HG02852 (cell line): ENCODE data around the gene PDZD8.

Source experiments
- ATAC-seq: cut with Tn5 transposase; IDR thresholded peaks from one replicate; pipeline ENCODE4 v1.9.1; 2021; ENCODE audit warnings: mild to moderate bottlenecking, moderate library complexity; ENCODE audit not compliant: unreplicated experiment

The PDZD8 gene

DNA sequence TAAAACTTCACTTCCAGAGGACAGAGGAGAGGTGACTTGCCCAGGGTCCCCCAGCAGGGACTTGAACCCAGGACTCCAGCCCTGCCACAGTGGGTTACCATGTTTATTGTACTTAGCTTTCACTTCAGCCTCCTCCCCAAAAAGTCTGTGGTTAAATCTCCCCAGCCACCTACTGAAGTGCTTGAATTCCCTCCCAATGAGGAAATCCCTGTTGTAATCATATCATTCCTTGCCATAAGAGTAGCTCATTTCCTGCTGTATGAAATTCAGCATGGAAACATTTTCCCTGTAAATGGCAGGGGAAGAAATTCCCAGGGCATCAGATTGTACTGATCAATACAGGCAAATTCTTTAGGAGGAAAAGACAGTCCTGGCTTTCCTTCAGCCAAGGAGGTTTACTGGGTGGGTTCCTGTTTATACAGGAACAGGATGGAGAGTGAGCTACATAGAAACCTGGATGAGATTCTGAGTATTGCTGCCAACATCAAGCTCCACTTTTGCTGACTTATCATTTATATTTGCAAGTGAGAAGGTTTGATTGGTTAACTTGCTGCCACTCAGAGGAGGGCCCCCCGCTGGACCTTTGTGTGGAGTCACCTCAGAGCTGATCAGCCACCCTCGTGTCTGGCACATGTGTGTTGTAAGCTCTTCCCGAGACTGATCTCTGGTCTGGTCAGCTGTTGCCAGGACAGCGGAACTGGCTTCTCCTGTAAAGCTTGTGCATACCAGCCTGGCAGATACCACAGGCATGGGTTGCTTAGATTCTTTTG lies 16.4 kb upstream of the PDZD8 start:
- no peak for ATAC-seq

DNA sequence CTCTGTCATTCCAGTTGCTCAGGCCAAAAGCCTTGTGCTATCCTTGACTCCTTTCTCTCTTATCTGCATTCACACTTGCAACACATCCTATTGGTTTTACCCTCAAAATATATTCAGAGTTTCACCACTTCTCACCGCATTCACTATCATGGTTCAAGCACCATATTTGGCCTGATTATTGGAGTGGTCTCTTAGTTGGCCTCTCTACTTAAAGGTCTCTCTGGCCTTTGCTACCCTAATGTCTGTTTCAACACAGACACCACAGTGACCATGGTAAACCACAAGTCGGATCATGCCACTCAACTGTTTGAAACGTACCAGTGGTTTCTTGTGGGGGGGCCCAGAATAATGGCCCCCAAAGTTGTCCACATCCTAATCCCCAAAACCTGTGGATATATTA lies 15.2 kb upstream of the PDZD8 start:
- no peak for ATAC-seq

DNA sequence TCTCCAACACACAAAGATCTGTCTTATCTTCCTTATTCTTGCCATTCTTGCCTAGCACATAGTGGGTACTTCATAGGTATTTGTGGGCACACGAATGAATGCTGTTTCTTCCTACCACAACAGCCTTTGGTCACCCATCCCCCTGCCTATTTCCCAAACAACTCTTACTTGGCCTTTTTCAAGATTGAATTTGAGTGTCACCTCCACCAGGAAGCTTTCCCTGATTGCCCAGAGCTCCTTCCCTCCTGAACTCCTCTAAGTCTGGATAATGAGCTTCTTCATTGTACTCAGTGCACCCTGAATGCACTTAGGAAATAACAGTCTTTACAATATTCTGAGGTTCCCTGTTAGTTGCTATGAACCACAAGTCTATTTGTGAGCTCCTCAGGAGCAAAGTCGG lies 11.6 kb upstream of the PDZD8 start:
- no peak for ATAC-seq

DNA sequence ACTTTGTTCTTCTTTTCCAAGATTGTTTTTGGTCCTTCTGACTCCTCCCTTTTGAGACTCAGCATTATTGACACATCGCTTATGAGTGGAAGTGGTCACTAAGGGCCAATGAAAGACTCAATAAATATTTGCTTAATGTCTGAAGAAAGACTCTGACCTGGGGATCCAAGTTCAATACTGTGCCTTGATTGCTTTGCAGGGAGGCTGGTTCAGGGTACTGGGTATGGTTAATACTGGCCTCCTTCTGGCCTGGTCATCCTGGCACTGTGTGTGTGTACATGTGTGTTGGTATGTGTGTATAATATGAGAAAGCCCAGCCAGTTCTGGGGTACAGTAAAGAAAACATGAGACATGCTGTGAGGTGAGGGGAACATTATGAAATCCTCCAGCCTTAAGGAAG lies 7.6 kb upstream of the PDZD8 start:
- ATAC-seq, result no peak

DNA sequence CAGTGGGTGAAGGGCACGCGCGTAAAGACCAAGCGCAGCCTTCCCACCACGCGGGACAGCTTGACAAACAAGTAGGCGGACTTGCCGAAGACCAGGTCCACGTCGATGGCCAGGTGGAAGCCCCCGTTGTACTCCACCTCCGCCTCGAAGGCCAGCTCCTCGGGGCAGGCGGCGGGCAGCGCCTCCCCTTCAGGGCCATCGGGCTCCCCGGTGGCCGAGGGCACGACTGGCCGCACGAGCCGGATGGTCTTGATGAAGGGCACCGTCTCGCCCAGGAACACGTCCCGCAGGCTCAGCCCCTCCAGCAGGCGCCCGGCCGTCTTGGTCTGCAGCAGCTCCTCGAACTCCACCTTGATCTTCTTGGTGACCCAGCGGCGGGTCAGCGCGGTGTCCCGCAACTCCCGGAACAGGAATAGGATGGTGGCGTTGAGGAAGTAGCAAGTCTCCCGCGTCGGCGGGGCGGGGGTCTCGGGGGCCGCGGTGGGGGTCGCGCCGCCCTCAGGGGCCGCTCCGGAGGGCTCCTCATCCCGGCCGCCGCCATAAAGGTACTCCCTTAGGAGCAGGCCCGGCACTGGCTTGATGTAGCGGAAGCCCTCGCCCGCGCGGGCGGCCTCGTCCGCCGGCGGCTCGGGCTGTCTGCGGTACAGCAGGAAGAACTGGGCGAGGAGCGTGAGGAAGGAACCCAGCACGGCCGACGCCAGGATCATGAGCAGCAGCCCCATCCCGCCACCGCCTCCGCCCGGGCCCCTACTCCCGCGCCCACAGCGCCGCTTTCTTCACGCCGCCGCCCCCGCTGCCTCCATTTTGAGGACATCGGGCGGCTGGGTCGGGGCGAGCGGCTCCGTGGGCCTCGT lies 507 bp downstream of the PDZD8 start:
- peak; percentile 36 for ATAC-seq

DNA sequence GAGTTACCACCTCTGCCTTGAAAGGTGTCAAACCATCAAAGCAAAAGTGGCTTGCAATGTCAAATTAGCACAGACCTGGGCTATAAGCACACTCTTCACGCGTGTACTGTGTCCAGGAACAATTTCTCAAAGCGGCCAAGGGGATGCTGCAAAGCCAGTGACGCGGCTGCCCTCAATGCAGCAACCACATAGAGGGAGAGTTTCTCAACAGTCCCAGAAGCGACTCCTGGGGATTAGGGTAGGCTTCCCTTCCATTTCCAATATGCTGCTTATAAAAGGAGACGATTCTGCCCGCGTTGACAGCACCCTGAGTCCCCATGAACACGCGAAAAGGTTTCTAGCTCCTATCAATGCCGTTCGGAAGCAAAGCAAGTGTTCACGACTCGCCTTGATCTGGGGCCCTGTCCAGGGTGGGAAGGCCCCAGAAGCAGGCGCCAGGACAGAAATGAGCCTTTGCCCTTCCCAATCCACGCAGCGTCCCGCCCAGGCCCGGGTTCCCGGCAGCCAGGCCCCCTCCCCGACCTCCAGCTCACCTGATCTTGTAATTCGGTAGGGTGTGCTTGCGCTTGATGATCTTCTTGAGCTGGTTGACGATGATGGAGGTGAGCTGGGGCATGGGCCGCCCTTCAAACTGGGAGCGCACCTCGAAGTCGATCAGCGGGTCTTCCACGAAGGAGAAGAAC lies 1.3 kb downstream of the PDZD8 start:
- ATAC-seq, result peak; percentile 18

DNA sequence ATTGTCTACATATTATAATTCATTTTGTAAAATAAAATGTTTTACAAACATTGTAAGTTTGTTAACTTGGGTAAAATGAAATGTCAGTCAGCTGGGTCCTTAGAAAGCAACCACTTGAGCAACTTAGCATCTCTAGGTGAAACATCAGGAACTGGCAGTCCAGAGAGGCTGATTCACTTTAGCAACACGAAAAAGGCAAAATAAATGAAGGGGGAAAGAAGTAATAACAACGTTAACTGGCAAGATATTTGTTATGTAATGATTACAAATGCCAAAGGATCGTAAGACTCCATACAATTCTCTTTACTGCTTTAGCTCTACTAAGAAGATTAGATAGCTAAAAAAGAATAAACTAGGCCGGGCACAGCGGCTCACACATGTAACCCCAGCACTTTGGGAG lies 5.0 kb downstream of the PDZD8 start:
- no peak for ATAC-seq

DNA sequence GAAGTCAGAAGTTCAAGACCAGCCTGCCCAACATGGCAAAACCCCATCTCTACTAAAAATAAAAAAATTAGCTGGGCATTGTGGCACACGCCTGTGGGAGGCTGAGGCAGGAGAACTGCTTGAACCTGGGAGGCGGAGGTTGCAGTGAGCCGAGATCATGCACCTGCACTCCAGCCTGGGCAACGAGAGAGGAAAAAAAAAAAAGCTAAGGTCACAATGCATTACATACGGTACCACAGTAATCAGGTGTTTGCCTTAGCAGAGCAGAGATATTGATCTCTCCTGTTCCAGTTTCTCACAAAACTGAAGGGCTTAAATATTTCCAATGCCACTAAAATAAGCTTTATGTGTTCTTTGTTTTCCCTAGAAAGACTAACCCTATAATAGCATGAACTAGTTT lies 7.5 kb downstream of the PDZD8 start:
- ATAC-seq, result no peak

DNA sequence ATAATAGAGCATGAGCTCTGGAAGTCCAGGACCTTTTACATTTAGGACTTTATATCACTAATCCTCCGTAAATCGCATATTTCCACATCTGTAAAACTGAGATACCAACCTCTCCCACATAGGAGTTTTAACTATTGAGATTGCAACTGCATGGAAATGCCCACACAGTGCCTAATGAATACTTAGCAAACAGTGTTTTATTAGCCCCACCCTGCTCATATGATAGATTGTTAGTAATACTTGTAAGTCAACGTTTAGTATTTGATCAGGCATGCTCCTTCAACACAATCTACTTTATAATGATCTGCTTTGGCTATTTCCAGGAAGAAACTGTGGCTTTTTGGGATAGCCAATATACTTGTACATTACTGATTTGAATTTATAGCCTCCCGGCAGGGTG lies 8.5 kb downstream of the PDZD8 start:
- no peak for ATAC-seq

DNA sequence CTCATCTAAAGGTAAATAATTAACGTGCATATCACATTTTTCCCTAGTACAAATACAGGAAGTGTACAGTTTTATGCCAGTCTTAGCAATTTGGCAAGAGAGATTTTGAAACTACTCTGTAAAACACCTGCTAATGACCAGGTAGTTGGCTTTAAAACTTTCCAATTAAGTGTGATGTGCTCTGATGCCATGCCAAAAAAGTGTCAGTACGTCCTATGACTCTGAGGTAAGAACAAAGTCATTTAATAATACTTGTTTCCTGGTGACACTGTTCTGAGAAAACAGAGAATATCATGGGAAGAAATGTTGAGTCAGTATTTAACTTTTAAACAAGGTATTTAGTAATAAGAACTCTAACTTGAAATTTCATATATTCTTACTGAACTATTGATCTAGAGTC lies 9.6 kb downstream of the PDZD8 start:
- no peak for ATAC-seq

DNA sequence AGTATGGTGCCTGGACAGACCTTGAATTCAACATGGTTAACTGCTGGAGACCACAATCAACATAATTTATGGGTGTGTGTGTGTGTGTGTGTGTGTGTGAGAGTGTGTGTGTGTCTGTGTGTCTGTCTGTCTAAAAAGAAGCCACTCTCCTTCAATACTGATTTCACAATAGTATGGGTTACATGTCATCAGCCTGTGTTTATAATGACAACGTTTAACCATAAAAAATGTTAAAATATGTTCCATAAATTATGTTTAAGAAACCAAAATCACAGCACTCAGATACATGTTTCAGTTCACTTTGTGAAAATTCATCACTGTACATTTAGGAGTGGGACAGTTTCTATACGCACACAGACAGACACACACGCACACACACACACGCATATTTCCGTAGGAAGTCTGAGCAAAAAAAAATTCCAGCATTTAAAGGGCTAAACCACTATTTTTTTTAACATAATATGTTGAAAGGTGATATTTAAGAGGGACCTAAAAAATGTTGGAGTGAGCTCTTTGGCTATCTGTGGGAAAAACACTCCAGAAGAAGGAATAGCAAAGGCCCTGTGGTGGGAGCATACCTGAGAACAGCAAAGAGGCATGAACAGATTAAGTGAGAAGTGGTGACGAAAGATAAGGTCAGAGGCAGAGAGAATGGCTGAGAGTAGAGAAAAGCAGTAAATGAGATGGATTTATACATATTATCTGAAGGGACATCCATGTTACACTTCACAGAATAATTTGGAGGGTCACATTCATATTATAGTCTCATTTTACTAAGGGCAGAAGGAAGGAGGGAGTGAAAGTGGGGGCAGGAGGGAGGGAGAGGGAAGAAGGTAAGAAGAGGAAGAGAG lies 10.9 kb downstream of the PDZD8 start:
- no peak for ATAC-seq

DNA sequence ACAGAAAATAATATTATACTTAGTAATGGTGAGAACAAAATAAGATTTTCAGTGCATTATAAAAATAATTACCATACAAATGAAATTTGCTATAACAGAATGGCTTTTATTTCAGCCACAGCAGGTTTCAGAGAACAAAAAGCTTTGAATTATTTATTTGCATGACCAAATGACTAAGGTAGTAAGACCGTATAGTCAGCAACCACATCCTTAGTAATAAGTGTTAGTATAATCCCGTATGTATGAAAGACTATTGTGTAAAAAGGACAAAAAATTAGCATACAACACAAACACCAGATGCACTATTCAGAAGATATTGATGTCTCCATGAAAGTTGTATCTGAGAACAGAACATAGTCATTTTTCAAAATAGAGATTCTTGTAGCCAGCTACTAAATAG lies 12.2 kb downstream of the PDZD8 start:
- ATAC-seq, result peak; percentile 52

DNA sequence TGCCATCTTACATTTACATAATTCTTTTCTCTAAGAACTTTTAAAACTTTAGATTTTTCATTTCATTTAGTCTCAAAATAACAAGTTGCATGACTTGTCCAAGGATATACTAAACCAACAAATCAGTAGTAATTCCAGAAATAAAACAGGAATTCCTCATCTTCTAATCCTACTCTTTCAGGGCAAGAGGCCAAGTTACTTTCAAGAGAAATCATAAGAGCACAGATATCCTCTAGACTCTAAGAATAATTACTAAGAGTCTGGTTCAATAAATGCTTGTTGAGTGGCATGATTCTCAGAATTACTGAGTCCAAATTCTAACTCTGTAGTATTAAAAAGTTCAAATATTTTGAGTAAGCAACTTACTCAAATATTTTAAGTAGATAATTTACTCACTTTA lies 12.9 kb downstream of the PDZD8 start:
- no peak for ATAC-seq

DNA sequence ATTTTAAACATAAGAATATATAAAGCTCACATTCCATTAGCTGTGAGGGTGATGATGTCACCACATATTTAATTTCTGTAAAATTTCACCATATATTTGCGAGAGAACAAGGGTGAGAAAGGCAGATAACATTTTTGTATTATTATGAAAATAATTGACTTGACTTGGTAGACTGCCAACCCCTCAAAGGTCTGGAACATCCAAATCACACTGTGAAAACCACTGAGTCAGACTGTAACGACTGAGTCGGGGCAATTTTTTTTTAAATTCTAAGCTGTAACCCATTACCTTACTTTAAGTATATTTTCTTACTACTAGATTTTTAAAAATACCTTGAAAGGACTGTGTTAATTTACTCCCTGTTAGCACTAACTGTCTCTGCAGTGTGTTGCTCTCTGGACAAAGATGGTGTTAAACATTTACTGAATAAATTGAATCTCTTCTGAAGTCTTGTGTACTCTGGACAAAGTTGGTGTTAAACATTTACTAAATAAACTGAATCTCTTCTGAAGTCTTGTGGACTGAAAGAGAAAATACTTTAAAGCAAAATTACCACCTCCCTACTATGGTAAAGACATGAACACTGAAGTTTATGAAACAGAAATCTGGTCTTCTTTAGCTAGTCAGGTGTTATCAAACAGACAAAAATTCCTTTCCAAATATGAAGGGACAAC lies 14.1 kb downstream of the PDZD8 start:
- no peak for ATAC-seq

DNA sequence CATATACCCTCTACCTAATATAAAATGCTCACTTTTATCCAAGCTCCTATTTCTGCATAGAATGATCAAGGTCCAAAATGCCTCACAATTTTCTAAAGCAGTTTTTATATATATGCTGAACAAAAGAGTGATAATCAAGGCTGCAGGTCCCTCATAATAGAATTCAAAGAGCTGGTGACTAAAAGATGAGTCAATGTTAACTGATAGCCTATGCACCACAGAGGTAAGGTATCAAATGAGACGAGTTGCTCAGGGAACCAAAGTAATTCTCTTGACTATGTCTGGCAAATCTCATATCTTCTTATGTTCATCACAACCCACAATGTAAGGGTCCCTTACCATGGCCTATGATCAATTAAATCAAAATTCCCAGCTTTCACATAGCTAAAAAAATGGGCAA lies 15.2 kb downstream of the PDZD8 start:
- no peak for ATAC-seq

DNA sequence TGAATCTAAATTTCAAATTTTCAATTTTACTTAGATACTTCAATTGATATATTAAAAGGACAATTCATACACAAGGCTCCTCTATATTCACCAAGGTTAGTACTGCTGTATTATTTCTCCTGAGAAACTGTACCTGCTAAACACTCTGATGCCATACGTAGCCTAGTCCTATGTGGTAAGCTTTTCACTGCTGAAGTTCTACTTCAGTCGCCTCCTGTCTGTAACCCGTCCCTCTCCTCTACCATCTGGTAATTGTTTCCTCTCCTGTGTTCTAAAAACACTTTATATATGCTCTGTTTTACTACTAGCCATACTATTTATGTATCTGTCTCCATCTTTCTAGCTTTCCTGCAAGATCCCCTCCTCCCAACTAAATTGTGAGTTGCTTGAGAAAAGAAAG lies 20.2 kb downstream of the PDZD8 start:
- ATAC-seq, result no peak

DNA sequence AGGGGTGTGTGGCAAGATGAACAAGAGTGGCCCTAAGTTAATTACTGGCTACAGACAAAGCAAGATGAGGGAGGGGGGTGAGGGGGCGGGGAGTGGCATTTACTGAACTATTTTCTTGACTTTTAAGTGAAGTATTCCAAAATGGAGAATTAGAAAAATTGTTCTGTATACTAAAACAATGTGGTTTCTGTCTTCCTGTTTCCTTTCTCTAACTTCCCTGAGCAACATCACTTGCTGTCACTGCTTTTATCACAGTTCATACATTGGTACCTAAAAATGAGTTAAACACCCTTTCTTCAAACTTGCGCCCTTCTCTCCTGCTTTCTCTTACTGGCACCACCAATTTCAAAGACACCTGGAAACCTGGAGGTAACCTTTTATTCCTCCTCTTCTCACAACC lies 21.6 kb downstream of the PDZD8 start:
- ATAC-seq, result no peak

DNA sequence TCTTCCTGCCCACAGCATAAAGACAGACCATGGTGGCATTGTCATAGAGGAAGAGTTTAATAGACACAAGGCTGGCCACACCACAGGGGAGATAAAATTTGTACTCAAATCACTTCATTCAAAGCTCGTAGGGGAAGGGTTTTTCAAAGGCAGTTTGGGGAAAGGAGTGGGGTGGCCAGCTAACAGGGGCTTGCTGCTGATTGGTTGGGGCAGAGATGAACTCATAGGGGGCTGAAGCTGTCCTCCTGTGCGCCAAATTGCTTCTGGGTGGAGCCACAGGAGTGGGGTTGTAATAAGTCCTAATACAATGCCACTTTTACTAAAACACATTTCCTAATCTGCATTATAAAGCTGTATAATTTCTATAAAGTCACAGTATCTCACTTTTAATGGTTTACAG lies 22.5 kb downstream of the PDZD8 start:
- no peak for ATAC-seq

DNA sequence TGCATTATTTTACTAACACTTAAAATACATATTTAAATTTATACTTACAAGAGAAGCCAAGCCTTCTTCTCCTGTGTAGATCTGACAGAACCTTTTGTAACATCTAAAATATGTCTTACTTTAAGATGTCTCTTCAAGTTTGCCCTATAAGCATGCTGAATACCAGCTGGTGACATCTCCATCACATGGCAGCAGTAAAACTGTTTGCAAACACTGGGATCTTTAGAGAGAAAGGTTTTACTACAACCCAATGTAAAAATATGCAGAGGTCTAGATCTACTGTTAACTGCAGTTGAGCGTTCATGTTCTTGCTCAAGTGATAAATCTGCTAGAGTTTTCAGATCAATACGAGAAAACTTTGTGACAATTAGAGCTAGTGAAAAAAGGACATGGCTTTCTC lies 23.2 kb downstream of the PDZD8 start:
- no peak for ATAC-seq

DNA sequence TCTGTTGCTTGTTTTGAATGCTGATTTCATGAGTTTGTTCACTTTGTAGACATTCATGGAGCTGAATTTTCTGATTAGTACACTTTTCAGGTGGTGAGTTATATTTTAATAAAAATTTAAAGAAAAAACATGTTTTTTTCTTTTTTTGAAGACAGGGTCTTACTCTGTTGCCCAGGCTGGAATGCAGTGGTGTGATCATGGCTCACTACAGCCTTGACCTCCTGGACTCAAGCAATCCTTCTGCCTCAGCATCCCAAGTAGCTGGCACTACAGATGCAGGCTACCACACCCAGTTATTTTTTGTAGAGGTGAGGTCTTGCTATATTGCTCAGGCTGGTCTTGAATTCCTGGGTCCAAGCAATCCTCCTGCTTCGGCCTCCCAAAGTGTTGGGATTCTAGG lies 23.7 kb downstream of the PDZD8 start:
- no peak for ATAC-seq
